Kidney (tissue), 14 donors: Measurements from ENCODE around the gene COL23A1. TPM values are rescaled to one million over a fixed set of nuclear protein-coding genes. Genes with fewer than 3 reads are reported as not detected.
A peak's percentile ranks its signal among the peaks of the same experiment; 100 is the strongest.

Experiments used
- DNase-seq, 5 donors: peaks; one replicate each; pipeline ENCODE4 v3.0.0-alpha.2; 2013 to 2020
- FAIRE-seq: peaks from 2 replicates; lab custom pipeline; 2012; peaks lifted over from hg19 to GRCh38; lab: Jason Lieb, UNC
- H3K27ac ChIP-seq, 2 donors: one replicate each; pipeline ENCODE4 v1.7.0; 2013; ENCODE audit warnings: low read depth in 2 of 2, low read length in 2 of 2, inconsistent platforms in 1 of 2
- H3K27me3 ChIP-seq: one replicate; pipeline ENCODE4 v1.7.1; 2013; ENCODE audit warnings: low read length, inconsistent platforms; ENCODE audit not compliant: control insufficient read depth, insufficient read depth
- H3K36me3 ChIP-seq, 3 donors: one replicate each; pipeline versions ENCODE4 v1.7.0 to v1.7.1; 2013; ENCODE audit warnings: low read length in 3 of 3, control low read depth in 1 of 3, inconsistent platforms in 1 of 3; ENCODE audit not compliant: insufficient read depth in 3 of 3, control insufficient read depth in 2 of 3
- H3K4me1 ChIP-seq, 3 donors: one replicate each; pipeline versions ENCODE4 v1.7.0 to v1.7.1; 2013; ENCODE audit warnings: low read length in 3 of 3, inconsistent platforms in 1 of 3, low read depth in 1 of 3; ENCODE audit not compliant: control insufficient read depth in 2 of 3, insufficient read depth in 2 of 3
- H3K4me3 ChIP-seq, 3 donors: one replicate each; pipeline versions ENCODE4 v1.7.0 to v1.8.1; 2013; ENCODE audit warnings: low read length in 3 of 3, control low read depth in 1 of 3, inconsistent platforms in 1 of 3
- H3K9ac ChIP-seq, 3 donors: one replicate each; pipeline versions ENCODE4 v1.7.0 to v1.7.1; 2013; ENCODE audit warnings: low read length in 3 of 3, control low read depth in 1 of 3, inconsistent platforms in 1 of 3
- H3K9me3 ChIP-seq, 3 donors: one replicate each; pipeline versions ENCODE4 v1.7.0 to v1.7.1; 2013; ENCODE audit warnings: low read length in 3 of 3, control low read depth in 1 of 3, inconsistent platforms in 1 of 3; ENCODE audit not compliant: control insufficient read depth in 2 of 3, insufficient read depth in 1 of 3
- intact Hi-C: fragments of 100-400 bp; cut with DNase I; formaldehyde crosslinking; loops from one replicate; pipeline ENCODE4 v1.11.1; 2022
- polyA plus RNA-seq: library from polyadenylated mRNA; stranded (reverse); fragments of 350-450 nt; fragmentation: Illumina TruSeq; extraction: RNeasy Lipid Tissue Mini Kit (QIAGEN cat#74804); gene quantifications from one replicate; pipeline ENCODE4 v1.2.3, GENCODE V29; 2014; ENCODE audit warnings: low read depth, low replicate concordance; ENCODE audit not compliant: insufficient read depth
- total RNA-seq: library from RNA; stranded (reverse); fragmentation: NEBNext Ultra II Directional; extraction: Animal tissue kit (Norgen Biotek cat#: 25700); gene quantifications from one replicate; pipeline ENCODE4 v1.2.1, GENCODE V29; 2021
- TF ChIP-seq, protein P1 (sequence below): IDR thresholded peaks from 3 replicates; pipeline ENCODE4 v1.5.1; 2012; ENCODE audit warnings: mild to moderate bottlenecking, moderate library complexity, borderline replicate concordance; ENCODE audit not compliant: insufficient read depth; ENCODE audit errors: extremely low read depth
- donor health status: control.
- donor health status: control.
- donor health status: control.
- donor health status: control.
- donor health status: control.
- donor health status: DM: yes; HTN: yes; CAD: no.
- donor health status: Normal renal cell carcinoma (clear cell type).

The COL23A1 gene
- total and polyA plus RNA-seq, 2 donors from 2014 or later = 4.1 to 8.7 TPM

- no peak overlapping the region for H3K9ac ChIP-seq
- intact Hi-C loops = no loop called here
- H3K27me3 ChIP-seq = no peaks in the 10 kb centered on the region
- DNase-seq = peak in 2 of 5 donors; percentile 15 to 34
- H3K4me1 ChIP-seq = no peaks in the 10 kb centered on the region
- no peak overlapping the region for H3K4me3 ChIP-seq
- no peaks in the 10 kb centered on the region for H3K36me3 ChIP-seq
- no peaks in the 10 kb centered on the region for H3K9me3 ChIP-seq
- FAIRE-seq = no peak
- TF ChIP-seq, protein P1, sequence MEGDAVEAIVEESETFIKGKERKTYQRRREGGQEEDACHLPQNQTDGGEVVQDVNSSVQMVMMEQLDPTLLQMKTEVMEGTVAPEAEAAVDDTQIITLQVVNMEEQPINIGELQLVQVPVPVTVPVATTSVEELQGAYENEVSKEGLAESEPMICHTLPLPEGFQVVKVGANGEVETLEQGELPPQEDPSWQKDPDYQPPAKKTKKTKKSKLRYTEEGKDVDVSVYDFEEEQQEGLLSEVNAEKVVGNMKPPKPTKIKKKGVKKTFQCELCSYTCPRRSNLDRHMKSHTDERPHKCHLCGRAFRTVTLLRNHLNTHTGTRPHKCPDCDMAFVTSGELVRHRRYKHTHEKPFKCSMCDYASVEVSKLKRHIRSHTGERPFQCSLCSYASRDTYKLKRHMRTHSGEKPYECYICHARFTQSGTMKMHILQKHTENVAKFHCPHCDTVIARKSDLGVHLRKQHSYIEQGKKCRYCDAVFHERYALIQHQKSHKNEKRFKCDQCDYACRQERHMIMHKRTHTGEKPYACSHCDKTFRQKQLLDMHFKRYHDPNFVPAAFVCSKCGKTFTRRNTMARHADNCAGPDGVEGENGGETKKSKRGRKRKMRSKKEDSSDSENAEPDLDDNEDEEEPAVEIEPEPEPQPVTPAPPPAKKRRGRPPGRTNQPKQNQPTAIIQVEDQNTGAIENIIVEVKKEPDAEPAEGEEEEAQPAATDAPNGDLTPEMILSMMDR = no peak
- no peak overlapping the region for H3K27ac ChIP-seq
Measured at GRCh38 chr5:178522361-178522760, 67.8 kb downstream of the COL23A1 start.

GRCh38 chr5:178520851-178521250 is 69.3 kb downstream of the COL23A1 start:
- no peak for DNase-seq
- Histone ChIP-seq H3K27ac (no peak overlapping the region), H3K9me3 (no peaks in the 10 kb centered on the region), H3K27me3 (no peaks in the 10 kb centered on the region), H3K4me1 (no peaks in the 10 kb centered on the region), H3K36me3 (no peaks in the 10 kb centered on the region), H3K4me3 (no peak overlapping the region), H3K9ac (no peak overlapping the region)
- TF ChIP-seq, protein P1 = no peak
- intact Hi-C loops = no loop called here
- FAIRE-seq = no peak

- Histone ChIP-seq H3K4me1 (no peaks in the 10 kb centered on the region), H3K27ac (no peak overlapping the region), H3K9ac (no peak overlapping the region), H3K36me3 (no peaks in the 10 kb centered on the region), H3K27me3 (no peaks in the 10 kb centered on the region), H3K4me3 (no peak overlapping the region), H3K9me3 (no peaks in the 10 kb centered on the region)
- no peak for FAIRE-seq
- intact Hi-C loops = no loop called here
- DNase-seq = no peak
- TF ChIP-seq, protein P1 = no peak
Measured at GRCh38 chr5:178519804-178520203, 70.4 kb downstream of the COL23A1 start.

DNA sequence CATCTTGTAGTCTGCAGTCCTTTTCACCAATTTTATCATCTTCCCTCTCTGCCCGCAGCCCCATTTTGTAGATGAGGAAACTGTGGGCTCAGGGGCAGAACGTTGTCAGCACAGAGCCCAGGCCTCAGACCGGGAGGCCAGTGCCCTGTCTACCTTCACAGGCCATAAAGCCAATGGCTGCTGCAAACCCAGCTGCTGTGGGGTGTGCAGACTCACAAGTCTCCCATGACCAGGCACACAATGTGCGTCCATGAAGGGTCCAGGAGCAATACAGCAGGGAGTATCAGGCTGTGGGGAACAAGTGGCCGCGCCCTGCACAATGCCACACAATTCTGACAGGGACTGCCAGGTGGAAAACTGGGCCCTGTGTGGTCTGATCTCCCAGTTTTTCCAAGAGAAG is 71.0 kb downstream of the COL23A1 start:
- no peaks in the 10 kb centered on the region for H3K4me1 ChIP-seq
- no peak for FAIRE-seq
- H3K9me3 ChIP-seq = no peaks in the 10 kb centered on the region
- H3K9ac ChIP-seq = no peak overlapping the region
- H3K4me3 ChIP-seq = no peak overlapping the region
- H3K27ac ChIP-seq = no peak overlapping the region
- TF ChIP-seq, protein P1 = no peak
- intact Hi-C loops = no loop called here
- no peaks in the 10 kb centered on the region for H3K27me3 ChIP-seq
- H3K36me3 ChIP-seq = no peaks in the 10 kb centered on the region
- no peak for DNase-seq
